ENCODE results near the gene VSNL1.

DNA sequence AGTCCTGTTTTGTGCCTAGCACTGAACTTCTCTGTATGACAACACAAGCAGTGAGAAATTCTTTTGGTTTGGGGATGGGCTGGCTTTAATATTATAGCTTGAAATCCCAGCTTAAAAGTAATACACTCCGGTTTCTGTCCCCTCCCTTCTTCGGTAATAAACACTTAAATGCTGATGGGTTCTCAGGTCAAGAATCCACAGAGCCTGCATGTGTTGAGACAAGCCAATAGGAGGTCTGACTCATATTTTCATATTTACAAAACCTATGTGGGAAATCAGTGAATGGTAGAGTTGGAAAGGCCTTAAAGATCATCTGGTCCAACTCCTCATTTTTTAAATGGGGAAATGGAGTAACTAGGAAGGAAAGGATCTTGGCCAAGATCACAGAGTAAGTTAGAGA lies 47.5 kb downstream of the VSNL1 start:
- TF ChIP-seq, protein P1, sequence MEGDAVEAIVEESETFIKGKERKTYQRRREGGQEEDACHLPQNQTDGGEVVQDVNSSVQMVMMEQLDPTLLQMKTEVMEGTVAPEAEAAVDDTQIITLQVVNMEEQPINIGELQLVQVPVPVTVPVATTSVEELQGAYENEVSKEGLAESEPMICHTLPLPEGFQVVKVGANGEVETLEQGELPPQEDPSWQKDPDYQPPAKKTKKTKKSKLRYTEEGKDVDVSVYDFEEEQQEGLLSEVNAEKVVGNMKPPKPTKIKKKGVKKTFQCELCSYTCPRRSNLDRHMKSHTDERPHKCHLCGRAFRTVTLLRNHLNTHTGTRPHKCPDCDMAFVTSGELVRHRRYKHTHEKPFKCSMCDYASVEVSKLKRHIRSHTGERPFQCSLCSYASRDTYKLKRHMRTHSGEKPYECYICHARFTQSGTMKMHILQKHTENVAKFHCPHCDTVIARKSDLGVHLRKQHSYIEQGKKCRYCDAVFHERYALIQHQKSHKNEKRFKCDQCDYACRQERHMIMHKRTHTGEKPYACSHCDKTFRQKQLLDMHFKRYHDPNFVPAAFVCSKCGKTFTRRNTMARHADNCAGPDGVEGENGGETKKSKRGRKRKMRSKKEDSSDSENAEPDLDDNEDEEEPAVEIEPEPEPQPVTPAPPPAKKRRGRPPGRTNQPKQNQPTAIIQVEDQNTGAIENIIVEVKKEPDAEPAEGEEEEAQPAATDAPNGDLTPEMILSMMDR (IDR thresholded peaks at IDR 0.05) = no peak
- TF ChIP-seq POLR2A (IDR thresholded peaks at IDR 0.05) (no peak), EP300 (IDR thresholded peaks at IDR 0.05) (no peak)
